Prostate gland (tissue), 2 donors: Measurements from ENCODE around the gene CLIP4.

ENCODE experiments used
- POLR2A ChIP-seq: fragments of 450-650 bp; IDR thresholded peaks from one replicate; pipeline ENCODE4 v1.6.1; 2016; ENCODE audit warnings: antibody characterized with exemption, mild to moderate bottlenecking
- POLR2AphosphoS5 ChIP-seq: sonication (generic); formaldehyde crosslinking; IDR thresholded peaks from one replicate; pipeline ENCODE4 v1.6.1; 2017; ENCODE audit warnings: antibody characterized with exemption
- TF ChIP-seq, protein P1 (sequence below), 4 experiments: fragments of 200-600 bp in 2 of 4; fragments of 450-650 bp in 2 of 4; sonication (generic) in 2 of 4; IDR thresholded peaks; 1 replicate in 3 of 4; 2 replicates in 1 of 4; pipeline ENCODE4 v1.5.1; 2016 to 2019; ENCODE audit warnings: antibody characterized with exemption in 4 of 4, mild to moderate bottlenecking in 2 of 4, moderate library complexity in 2 of 4

DNA sequence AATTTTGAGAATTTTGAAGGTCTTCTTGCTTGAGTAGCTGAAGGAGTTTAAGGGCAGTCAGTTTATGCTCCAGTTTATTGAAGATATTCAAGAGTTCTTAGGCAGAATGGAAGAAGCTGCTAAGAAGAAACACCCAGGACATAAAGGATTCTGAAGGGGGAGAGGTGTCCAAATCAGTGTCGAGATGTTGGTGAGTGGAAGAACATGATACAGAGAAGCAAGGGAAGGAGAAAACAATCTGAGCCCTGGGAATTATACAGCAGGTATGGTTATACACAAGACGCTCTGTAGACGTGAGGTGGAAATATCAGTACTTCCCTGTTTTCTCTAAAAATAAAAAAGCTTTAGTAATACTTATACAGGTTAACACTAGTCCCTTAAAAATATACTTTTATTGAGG is 60.1 kb downstream of the CLIP4 start:
- no peak for TF ChIP-seq POLR2A
- TF ChIP-seq, protein P1, sequence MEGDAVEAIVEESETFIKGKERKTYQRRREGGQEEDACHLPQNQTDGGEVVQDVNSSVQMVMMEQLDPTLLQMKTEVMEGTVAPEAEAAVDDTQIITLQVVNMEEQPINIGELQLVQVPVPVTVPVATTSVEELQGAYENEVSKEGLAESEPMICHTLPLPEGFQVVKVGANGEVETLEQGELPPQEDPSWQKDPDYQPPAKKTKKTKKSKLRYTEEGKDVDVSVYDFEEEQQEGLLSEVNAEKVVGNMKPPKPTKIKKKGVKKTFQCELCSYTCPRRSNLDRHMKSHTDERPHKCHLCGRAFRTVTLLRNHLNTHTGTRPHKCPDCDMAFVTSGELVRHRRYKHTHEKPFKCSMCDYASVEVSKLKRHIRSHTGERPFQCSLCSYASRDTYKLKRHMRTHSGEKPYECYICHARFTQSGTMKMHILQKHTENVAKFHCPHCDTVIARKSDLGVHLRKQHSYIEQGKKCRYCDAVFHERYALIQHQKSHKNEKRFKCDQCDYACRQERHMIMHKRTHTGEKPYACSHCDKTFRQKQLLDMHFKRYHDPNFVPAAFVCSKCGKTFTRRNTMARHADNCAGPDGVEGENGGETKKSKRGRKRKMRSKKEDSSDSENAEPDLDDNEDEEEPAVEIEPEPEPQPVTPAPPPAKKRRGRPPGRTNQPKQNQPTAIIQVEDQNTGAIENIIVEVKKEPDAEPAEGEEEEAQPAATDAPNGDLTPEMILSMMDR (IDR thresholded peaks at IDR 0.05): no peak
- TF ChIP-seq POLR2AphosphoS5: no peak
